RWPE2 (cell line): ENCODE data around the gene TRAPPC8.
"Not testable (repeated sequence)": the region's sequence is repeated elsewhere in the genome, so short reads cannot be mapped to it uniquely, and the experiment has no call there.

ENCODE experiments used
- ATAC-seq: fragments of 200-7000 bp; cut with Tn5 transposase; 3 replicates; pipeline ENCODE4 v1.9.1; 2021; ENCODE audit warnings: low read depth
- DNase-seq: peaks from one replicate; pipeline ENCODE4 v3.0.0-alpha.2; 2020; ENCODE audit warnings: low spot score
- H3K27ac ChIP-seq: fragments of 450-650 bp; 2 replicates; pipeline ENCODE4 v1.5.1; 2017; ENCODE audit warnings: mild to moderate bottlenecking; ENCODE audit not compliant: poor library complexity, severe bottlenecking
- H3K27me3 ChIP-seq: fragments of 250-450 bp; sonication (Bioruptor Pico); 2 replicates; pipeline ENCODE4 v1.5.1; 2021; ENCODE audit warnings: mild to moderate bottlenecking, moderate library complexity; ENCODE audit not compliant: insufficient read depth, poor library complexity, severe bottlenecking
- H3K36me3 ChIP-seq: fragments of 250-450 bp; sonication (Bioruptor Pico); 2 replicates; pipeline ENCODE4 v1.5.1; 2020; ENCODE audit warnings: low read depth, mild to moderate bottlenecking, moderate library complexity
- H3K4me1 ChIP-seq: fragments of 250-450 bp; sonication (Bioruptor Pico); 2 replicates; pipeline ENCODE4 v1.5.1; 2021; ENCODE audit warnings: mild to moderate bottlenecking, moderate library complexity; ENCODE audit not compliant: insufficient read depth, poor library complexity, severe bottlenecking
- H3K4me3 ChIP-seq: fragments of 250-450 bp; sonication (Bioruptor Pico); 2 replicates; pipeline ENCODE4 v1.5.1; 2021; ENCODE audit warnings: mild to moderate bottlenecking, moderate library complexity; ENCODE audit not compliant: severe bottlenecking
- H3K9me3 ChIP-seq: fragments of 250-450 bp; sonication (Bioruptor Pico); 2 replicates; pipeline ENCODE4 v1.5.1; 2021; ENCODE audit warnings: mild to moderate bottlenecking, moderate library complexity; ENCODE audit not compliant: severe bottlenecking
- CTCF ChIP-seq: fragments of 450-650 bp; IDR thresholded peaks from one replicate; pipeline ENCODE4 v1.5.1; 2017; ENCODE audit warnings: mild to moderate bottlenecking, moderate library complexity; ENCODE audit not compliant: poor library complexity, severe bottlenecking

TRAPPC8 gene

DNA sequence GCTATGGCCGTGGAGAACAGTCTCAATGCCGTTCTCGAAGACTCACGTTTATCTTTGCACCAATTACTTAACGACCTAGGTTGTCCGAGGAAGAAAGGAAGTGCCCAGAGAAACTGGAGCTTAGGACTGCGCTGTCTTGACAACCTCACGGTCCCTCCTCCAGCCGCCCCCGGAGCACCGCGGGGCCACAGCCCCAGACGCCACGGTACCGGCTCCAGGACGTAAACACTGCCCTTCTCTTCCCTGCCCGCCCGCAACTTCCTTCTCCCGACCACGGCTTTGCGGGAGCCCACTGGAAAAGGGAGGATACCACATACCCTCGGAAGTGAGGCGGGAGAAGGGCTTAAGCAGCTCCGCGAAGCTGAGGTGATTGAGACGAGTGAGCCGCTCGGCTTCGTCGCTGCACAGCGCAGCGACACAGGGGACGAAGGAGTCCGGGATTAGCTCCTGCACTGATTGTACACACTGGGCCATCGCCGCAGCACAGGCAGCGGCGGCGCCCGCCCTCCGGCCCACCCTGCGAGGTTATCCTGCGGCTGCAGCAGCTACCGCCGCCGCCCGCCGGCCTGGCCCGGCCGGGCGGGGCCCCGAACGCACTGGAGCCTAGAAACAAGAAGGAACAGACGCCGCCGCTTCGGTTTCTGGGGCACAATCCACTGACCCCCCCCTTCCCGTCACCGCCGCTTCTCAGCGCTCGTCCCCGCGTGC, 483 bp downstream of the TRAPPC8 start:
- Histone ChIP-seq H3K4me1 (peaks cover 8% of the 10 kb centered on the region), H3K27me3 (no peaks in the 10 kb centered on the region), H3K9me3 (no peaks in the 10 kb centered on the region), H3K27ac (peak overlapping the region; percentile 74), H3K36me3 (peaks cover 16% of the 10 kb centered on the region), H3K4me3 (peak overlapping the region; percentile 98)
- DNase-seq (no peak), ATAC-seq (peak; percentile 45)
- no peak for TF ChIP-seq CTCF

- ATAC-seq (no peak), DNase-seq (no peak)
- Histone ChIP-seq H3K9me3 (no peaks in the 10 kb centered on the region), H3K36me3 (peaks cover 19% of the 10 kb centered on the region), H3K27me3 (no peaks in the 10 kb centered on the region), H3K27ac (no peak overlapping the region), H3K4me3 (peak overlapping the region; percentile 98), H3K4me1 (peaks cover 8% of the 10 kb centered on the region)
- TF ChIP-seq CTCF = no peak
These were observed 1.7 kb downstream of the TRAPPC8 start for GRCh38 chr18:31941010-31941809.

- not testable (repeated sequence) for ATAC-seq, DNase-seq, H3K9me3 ChIP-seq, H3K4me1 ChIP-seq, H3K27ac ChIP-seq, H3K27me3 ChIP-seq, H3K4me3 ChIP-seq
- peaks cover 39% of the 10 kb centered on the region for H3K36me3 ChIP-seq
These were observed 8.2 kb downstream of the TRAPPC8 start for GRCh38 chr18:31934773-31935172.

GRCh38 chr18:31931886-31932240, 11.1 kb downstream of the TRAPPC8 start:
- H3K36me3 ChIP-seq = peaks cover 54% of the 10 kb centered on the region
- no peaks in the 10 kb centered on the region for H3K4me1 ChIP-seq
- no peaks in the 10 kb centered on the region for H3K27me3 ChIP-seq
- ATAC-seq (no peak), DNase-seq (no peak)
- no peak overlapping the region for H3K4me3 ChIP-seq
- no peaks in the 10 kb centered on the region for H3K9me3 ChIP-seq
- TF ChIP-seq CTCF = no peak
- H3K27ac ChIP-seq = no peak overlapping the region

DNA sequence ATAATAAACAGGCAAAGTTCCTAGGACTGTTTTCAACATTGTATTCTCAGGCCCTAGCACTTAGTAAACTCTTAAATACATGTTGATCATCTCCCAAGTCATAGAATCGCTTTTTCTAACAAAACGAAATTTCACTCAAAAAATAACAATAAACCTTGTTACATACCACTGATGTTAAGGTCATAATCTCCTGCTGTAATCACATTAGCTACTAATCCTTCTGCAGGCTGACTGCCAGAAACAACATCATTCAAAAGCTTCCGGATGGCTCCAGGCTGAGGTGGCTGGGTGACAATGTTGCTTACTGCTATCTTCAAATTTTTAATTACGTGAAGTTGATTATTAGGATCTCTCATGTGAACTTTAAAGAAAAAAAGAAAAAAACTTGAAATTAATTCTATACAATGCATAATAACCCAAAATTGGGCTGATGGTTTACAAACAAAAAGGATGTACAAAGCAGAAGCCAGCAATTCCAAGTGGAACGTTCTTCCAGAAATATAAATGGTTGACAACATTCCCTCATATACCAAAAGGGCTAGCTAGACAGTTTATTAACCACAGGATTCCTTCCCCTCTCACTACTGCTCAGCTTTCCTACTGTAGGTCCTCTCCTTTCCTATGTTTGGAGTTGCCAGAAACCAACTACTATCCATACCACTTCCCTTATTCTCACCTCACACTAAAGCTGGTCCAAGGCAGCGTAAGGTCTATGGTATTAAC, 11.6 kb downstream of the TRAPPC8 start:
- no peak overlapping the region for H3K4me3 ChIP-seq
- H3K4me1 ChIP-seq = no peaks in the 10 kb centered on the region
- no peak for TF ChIP-seq CTCF
- peaks cover 57% of the 10 kb centered on the region for H3K36me3 ChIP-seq
- no peaks in the 10 kb centered on the region for H3K9me3 ChIP-seq
- no peak overlapping the region for H3K27ac ChIP-seq
- H3K27me3 ChIP-seq = no peaks in the 10 kb centered on the region
- DNase-seq (no peak), ATAC-seq (no peak)
